ENCODE data around the gene ABHD17A.

Gene ABHD17A

DNA sequence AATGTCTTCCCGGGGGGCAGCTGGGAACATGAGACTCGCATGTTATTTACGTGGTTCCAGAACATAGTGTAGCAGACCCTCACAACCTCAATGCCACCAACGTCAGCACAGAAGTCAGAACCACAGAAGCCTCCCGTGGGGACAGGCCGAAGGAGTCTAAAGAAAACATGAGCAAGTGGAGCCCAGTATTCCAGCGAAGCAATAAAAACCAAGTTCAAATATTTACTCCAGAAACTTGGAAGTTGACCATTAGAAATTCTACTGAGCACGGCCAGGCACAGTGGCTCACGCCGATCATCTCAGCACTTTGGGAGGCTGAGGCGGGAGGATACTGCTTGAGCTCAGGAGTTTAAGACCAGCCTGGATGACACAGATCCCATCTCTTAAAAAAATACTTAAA lies 55.3 kb downstream of the ABHD17A start:
- TF ChIP-seq, protein P1, sequence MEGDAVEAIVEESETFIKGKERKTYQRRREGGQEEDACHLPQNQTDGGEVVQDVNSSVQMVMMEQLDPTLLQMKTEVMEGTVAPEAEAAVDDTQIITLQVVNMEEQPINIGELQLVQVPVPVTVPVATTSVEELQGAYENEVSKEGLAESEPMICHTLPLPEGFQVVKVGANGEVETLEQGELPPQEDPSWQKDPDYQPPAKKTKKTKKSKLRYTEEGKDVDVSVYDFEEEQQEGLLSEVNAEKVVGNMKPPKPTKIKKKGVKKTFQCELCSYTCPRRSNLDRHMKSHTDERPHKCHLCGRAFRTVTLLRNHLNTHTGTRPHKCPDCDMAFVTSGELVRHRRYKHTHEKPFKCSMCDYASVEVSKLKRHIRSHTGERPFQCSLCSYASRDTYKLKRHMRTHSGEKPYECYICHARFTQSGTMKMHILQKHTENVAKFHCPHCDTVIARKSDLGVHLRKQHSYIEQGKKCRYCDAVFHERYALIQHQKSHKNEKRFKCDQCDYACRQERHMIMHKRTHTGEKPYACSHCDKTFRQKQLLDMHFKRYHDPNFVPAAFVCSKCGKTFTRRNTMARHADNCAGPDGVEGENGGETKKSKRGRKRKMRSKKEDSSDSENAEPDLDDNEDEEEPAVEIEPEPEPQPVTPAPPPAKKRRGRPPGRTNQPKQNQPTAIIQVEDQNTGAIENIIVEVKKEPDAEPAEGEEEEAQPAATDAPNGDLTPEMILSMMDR (IDR thresholded peaks at IDR 0.05; ENCODE audit: control insufficient read depth, insufficient read depth, low read depth, low read length, missing control alignments): no peak

DNA sequence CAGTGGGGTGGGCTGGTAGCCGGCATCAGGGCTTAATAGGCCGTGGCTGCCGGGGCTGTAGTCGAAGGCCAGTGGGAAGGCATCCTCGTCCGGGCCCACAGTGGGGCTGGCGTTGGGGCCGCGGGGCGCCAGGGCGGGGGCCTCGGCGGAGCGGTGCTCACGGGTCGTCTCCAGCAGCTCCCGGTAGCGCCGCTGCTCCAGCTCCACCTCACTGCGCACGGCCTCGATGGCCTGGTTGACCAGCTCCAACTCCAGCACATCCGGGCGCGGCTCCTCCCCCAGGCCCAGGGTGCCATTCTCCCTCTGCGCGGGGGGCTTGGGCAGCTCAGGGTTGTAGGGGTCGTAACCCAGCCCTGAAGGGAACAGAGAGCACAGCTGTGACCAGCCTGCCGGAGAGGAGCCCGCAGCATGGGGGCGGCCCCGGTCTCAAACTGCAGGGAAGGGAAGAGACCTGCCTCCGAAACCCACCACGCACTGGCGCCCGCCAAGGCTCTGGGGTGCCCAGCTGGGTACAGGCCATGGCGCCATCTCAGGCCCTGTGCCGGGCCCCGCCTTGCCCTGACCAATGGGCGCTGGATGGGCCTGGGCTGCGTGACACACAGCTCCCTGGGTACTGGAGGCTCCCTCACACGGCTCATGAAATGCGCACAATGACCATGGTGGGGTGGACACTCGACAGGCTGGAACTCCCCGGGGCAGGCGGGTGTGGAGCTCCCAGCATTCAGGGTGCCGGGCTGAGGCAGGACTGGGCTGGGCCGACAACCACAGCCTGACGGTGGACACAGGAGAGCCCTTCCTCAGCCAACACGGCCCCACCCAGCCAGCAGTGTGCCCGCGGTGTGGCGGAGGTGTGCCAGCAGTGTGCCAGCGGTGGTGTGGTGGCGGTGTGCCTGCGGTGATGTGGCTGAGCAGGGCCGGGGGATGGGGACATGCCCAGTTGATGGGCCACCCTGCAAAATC lies 56.7 kb downstream of the ABHD17A start:
- no peak for DNase-seq (ENCODE audit: low read depth)
- TF ChIP-seq, protein P1 (IDR thresholded peaks at IDR 0.05; ENCODE audit: control insufficient read depth, insufficient read depth, low read depth, low read length, missing control alignments): no peak
- H3K4me3 ChIP-seq (ENCODE audit: control insufficient read depth, low read depth, low read length): no peak overlapping the region

More for the DNA sequence above, 55.3 kb downstream of the ABHD17A start:
- no peak for DNase-seq (ENCODE audit: low read depth)
- no peak overlapping the region for H3K4me3 ChIP-seq (ENCODE audit: control insufficient read depth, low read depth, low read length)

DNA sequence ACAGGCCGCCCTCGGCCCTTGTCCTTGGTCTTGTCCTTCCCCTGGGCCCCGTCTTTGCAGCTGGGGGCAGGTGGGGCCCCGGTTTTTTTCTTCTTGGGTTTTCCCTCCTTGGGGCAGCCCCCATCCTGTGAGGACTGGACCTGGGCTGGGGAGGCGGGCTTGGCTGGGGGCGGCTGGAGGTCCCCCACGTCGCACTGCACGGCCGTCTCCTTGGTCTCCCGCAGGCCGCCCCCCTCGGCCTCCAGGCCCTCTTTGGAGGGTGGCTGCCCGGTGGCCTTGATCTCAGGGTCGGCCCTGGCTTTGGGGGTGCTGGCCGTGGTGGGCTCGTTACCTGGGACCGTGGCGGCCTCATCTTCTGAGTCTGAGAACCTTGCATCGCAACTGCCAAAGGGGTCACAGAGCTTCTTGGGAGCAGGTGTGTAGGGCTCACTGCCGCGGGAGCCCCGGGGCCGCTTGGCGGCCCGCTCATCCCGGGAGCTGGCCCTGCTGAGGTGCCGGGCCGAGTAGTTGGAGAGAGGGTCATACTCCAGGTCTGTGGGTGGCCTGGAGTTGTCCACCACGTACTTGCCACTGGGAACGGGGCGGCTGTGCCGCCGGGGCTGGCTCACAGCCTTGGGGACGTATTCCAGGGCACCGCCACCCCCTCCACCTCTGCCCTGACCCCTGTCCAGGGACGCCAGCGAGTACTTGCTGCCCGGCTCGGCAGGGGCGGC lies 57.6 kb downstream of the ABHD17A start:
- no peak for DNase-seq (ENCODE audit: low read depth)
- H3K4me3 ChIP-seq (ENCODE audit: control insufficient read depth, low read depth, low read length): no peak overlapping the region
- TF ChIP-seq, protein P1 (IDR thresholded peaks at IDR 0.05; ENCODE audit: control insufficient read depth, insufficient read depth, low read depth, low read length, missing control alignments): no peak
